SK-N-MC (cell line): ENCODE measurements around the gene MAS1L.

ENCODE experiments used
- DNase-seq: peaks from one replicate; pipeline ENCODE4 v3.0.0-alpha.2; 2011; ENCODE audit warnings: low read depth, low spot score
- H3K27ac ChIP-seq: fragments of 200-600 bp; sonication (generic); 2 replicates; pipeline ENCODE4 v1.5.1; 2016; ENCODE audit warnings: mixed run types
- H3K36me3 ChIP-seq: fragments of 200-600 bp; sonication (generic); 2 replicates; pipeline ENCODE4 v1.6.1; 2017; ENCODE audit warnings: antibody characterized with exemption, low read length, mixed read lengths; ENCODE audit not compliant: insufficient read depth
- H3K4me3 ChIP-seq: fragments of 200-600 bp; sonication (generic); 2 replicates; pipeline ENCODE4 v1.5.1; 2016
- H3K9ac ChIP-seq: fragments of 200-600 bp; sonication (generic); 2 replicates; pipeline ENCODE4 v1.8.0; 2017; ENCODE audit warnings: mixed run types, mixed read lengths; ENCODE audit not compliant: insufficient read length
- H3K9me3 ChIP-seq: fragments of 200-600 bp; sonication (generic); 2 replicates; pipeline ENCODE4 v1.6.1; 2017; ENCODE audit warnings: low read depth, mild to moderate bottlenecking, antibody characterized with exemption, low read length, moderate library complexity, mixed read lengths
- EZH2 ChIP-seq: fragments of 200-600 bp; sonication (generic); IDR thresholded peaks from one replicate; pipeline ENCODE4 v1.6.1; 2017; ENCODE audit warnings: antibody characterized with exemption
- FOXP2 ChIP-seq: optimal IDR thresholded peaks from 2 replicates; pipeline ENCODE3; 2011; ENCODE audit warnings: mild to moderate bottlenecking, moderate library complexity; ENCODE audit not compliant: insufficient read depth; ENCODE audit errors: extremely low read length, control extremely low read depth
- POLR2AphosphoS5 ChIP-seq: IDR thresholded peaks from 2 replicates; pipeline ENCODE4 v1.6.1; 2012; ENCODE audit warnings: mild to moderate bottlenecking, low read depth, low read length, borderline replicate concordance

The MAS1L gene

GRCh38 chr6:29527126-29527525 is 39.4 kb upstream of the MAS1L start:
- no peaks in the 10 kb centered on the region for H3K36me3 ChIP-seq
- TF ChIP-seq EZH2 (no peak), FOXP2 (no peak), POLR2AphosphoS5 (no peak)
- H3K9ac ChIP-seq, result no peak overlapping the region
- no peak for DNase-seq
- H3K27ac ChIP-seq, result no peak overlapping the region
- no peak overlapping the region for H3K4me3 ChIP-seq
- no peaks in the 10 kb centered on the region for H3K9me3 ChIP-seq

DNA sequence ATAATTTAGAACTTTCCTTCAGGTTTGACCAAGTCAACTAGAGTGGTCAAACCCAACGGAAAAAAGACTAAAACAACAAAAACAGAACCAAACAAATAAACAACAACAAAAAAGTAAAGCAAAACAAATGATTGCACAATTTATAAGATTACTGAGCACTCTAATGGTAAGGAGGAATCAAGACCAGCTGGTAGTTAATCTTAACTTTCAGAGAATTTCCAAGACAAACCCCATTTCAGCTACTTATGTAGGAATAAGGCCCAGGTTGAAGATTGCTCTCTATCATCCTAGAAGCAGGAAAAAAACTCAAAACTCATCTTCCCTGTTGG is 37.5 kb upstream of the MAS1L start:
- DNase-seq, result no peak
- Histone ChIP-seq H3K27ac (no peak overlapping the region), H3K36me3 (no peaks in the 10 kb centered on the region), H3K9ac (no peak overlapping the region), H3K4me3 (no peak overlapping the region), H3K9me3 (no peaks in the 10 kb centered on the region)
- TF ChIP-seq FOXP2 (no peak), EZH2 (no peak), POLR2AphosphoS5 (no peak)

DNA sequence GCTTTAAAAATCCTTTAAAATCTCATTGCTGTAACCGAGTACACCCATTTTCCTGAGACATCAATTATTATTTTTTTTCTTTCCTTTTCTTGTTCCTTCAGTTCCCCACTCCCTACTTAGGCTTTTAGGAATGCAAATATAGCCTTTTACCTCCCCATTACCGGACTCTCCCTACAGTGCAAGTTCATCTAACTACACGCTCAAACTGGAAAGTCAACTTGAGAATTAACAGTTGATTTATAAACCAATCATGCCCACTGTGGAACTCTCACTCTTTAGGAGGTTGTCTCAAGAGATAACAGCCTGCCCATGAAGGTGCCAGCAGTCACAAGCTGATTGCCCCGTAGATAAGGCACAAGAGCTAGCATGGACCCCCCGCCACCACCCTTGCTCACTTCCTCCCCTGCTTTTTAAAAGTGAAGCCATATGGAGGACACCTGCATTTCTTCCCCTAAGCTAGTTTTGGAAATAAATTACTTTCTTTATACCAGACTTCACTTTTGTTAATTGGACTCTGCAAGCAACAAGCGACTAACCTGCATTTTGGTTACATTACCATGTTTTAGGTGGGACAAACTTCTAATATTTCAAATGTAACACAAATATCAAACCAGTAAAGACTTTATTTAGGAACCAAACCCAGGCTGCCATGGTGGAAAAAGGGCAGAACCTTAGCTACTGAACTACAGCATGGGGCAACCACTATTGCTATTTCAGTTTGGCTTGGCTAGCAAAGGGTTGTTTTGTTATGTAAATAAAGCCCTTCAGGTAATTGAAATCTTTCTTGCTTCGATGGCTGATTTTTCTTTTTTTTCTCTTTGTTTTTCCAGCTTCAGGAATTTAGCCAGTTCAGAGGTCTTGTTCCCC is 36.9 kb upstream of the MAS1L start:
- no peak overlapping the region for H3K4me3 ChIP-seq

DNA sequence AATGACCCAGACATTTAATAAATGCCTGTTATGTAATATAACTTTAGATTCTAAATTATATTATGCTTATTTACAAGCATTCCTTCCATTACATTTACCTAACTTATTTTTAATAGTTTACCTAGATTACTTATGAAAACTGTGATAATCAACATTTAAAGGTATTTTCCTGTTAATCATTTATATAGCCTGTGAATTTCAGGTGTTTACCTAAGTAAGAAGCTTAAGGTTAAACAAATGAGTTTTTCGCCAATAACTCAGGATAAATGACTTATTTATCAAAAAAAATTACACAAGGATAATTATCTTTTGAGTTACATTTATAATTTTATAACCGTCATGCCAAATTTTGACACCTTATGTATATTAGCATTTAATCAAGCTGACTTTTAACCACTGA is 36.3 kb upstream of the MAS1L start:
- Histone ChIP-seq H3K9ac (no peak overlapping the region), H3K9me3 (no peaks in the 10 kb centered on the region), H3K4me3 (no peak overlapping the region), H3K36me3 (no peaks in the 10 kb centered on the region), H3K27ac (no peak overlapping the region)
- TF ChIP-seq POLR2AphosphoS5 (no peak), FOXP2 (no peak), EZH2 (no peak)
- DNase-seq, result no peak

More for the DNA sequence above, 36.9 kb upstream of the MAS1L start:
- TF ChIP-seq EZH2, result no peak
- no peak for TF ChIP-seq FOXP2
- no peak for TF ChIP-seq POLR2AphosphoS5
- Histone ChIP-seq H3K27ac (no peak overlapping the region), H3K9me3 (no peaks in the 10 kb centered on the region), H3K36me3 (no peaks in the 10 kb centered on the region), H3K9ac (no peak overlapping the region)
- no peak for DNase-seq

DNA sequence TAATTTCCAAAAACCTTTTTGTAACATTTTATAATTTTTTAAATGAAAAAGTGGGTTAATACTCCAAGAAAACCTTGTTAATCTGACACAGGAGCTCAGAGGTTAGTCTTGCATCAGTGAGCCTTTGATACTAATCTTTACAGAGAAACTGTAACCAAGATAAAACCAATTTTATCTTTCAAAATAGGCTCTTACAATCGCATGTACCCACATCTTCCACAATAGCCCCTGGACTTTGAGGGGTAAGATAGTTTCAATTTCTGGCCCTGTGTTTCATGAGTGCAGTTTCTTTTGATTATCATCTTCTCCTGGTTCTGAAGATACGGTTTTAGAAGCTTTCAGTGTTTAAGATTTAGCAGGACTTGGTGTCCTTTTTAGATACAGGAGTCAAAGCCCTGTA is 34.5 kb upstream of the MAS1L start:
- Histone ChIP-seq H3K4me3 (no peak overlapping the region), H3K9ac (no peak overlapping the region)
- TF ChIP-seq FOXP2, result no peak

DNA sequence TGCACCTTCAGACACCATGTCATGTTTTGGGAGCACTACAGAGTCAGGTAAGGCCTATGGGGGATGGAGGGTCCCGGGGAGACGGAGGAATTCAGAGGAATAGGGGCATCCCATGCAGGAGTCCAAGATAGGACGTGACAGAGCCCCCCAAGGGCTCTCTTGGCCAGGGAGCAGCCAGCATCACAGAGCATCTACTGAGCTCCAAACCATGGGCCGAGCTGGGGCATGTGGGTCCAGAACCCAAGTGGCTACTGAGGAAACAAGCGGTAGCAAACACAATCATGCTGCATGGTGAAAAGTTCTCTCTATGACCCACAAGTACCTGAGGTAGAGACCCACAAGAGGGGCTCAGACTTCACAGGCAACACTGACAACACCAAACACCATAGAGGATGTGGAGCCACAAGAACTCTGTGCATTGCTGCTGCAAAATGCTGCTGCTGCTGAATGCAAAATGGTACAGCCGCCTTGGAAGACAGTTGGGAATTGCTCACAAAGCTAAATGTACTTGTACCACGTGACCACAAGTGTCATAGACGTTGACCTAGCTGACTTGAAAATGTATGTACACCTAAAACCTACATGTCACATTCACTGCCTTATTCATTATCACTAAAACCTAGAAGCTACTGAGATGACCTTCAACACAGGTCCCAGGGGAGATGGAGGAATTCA is 33.4 kb upstream of the MAS1L start:
- no peak overlapping the region for H3K4me3 ChIP-seq
- TF ChIP-seq POLR2AphosphoS5 (no peak), FOXP2 (no peak), EZH2 (no peak)
- H3K36me3 ChIP-seq, result no peaks in the 10 kb centered on the region
- no peaks in the 10 kb centered on the region for H3K9me3 ChIP-seq
- no peak for DNase-seq
- H3K27ac ChIP-seq, result no peak overlapping the region
- no peak overlapping the region for H3K9ac ChIP-seq

More for the DNA sequence above, 34.5 kb upstream of the MAS1L start:
- no peak overlapping the region for H3K27ac ChIP-seq
- no peaks in the 10 kb centered on the region for H3K36me3 ChIP-seq
- DNase-seq, result no peak
- H3K9me3 ChIP-seq, result no peaks in the 10 kb centered on the region

GRCh38 chr6:29520232-29520631 is 32.5 kb upstream of the MAS1L start:
- H3K4me3 ChIP-seq, result no peak overlapping the region
- no peak overlapping the region for H3K9ac ChIP-seq
- H3K27ac ChIP-seq, result no peak overlapping the region
- no peak for TF ChIP-seq POLR2AphosphoS5
- no peak for TF ChIP-seq FOXP2
- H3K9me3 ChIP-seq, result no peaks in the 10 kb centered on the region
- H3K36me3 ChIP-seq, result no peaks in the 10 kb centered on the region
- DNase-seq, result no peak

GRCh38 chr6:29519291-29520010 is 31.7 kb upstream of the MAS1L start:
- DNase-seq, result no peak
- Histone ChIP-seq H3K9me3 (no peaks in the 10 kb centered on the region), H3K4me3 (no peak overlapping the region), H3K27ac (no peak overlapping the region), H3K9ac (no peak overlapping the region), H3K36me3 (no peaks in the 10 kb centered on the region)
- no peak for TF ChIP-seq POLR2AphosphoS5
- no peak for TF ChIP-seq EZH2
- TF ChIP-seq FOXP2, result no peak
